ENCODE data around the gene RAB20. TPM values are rescaled to one million over a fixed set of nuclear protein-coding genes. Genes with fewer than 3 reads are reported as not detected.

Gene RAB20
- total and polyA plus RNA-seq, 2 experiments from 2014 or later = 14.0 to 22.4 TPM

DNA sequence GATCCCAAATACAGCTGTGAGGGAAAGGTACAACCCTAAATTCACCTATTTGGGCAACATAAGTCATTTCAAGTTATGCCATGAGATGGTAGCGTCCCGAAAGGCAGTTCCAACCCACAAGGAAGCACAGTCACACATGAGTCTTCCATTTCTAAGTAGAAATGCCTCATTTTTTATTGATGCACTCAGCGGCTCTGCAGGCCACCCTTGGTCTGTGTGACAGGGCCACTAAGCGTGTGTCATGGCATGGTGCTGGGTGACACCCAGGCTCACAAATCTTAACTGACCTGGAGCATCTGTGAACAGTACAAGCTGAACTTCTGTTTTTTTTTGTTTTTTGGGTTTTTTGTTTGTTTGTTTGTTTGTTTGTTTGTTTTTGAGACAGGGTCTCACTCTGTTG lies 15.1 kb downstream of the RAB20 start:
- H3K27me3 ChIP-seq = no peaks in the 10 kb centered on the region
- H3K4me3 ChIP-seq = no peak overlapping the region
- no peak overlapping the region for H3K27ac ChIP-seq
- no peak for DNase-seq (ENCODE audit: low read depth in 1 of 2, low spot score in 1 of 2)
- H3K9me3 ChIP-seq (ENCODE audit: low read depth) = no peaks in the 10 kb centered on the region
- TF ChIP-seq, protein P1, sequence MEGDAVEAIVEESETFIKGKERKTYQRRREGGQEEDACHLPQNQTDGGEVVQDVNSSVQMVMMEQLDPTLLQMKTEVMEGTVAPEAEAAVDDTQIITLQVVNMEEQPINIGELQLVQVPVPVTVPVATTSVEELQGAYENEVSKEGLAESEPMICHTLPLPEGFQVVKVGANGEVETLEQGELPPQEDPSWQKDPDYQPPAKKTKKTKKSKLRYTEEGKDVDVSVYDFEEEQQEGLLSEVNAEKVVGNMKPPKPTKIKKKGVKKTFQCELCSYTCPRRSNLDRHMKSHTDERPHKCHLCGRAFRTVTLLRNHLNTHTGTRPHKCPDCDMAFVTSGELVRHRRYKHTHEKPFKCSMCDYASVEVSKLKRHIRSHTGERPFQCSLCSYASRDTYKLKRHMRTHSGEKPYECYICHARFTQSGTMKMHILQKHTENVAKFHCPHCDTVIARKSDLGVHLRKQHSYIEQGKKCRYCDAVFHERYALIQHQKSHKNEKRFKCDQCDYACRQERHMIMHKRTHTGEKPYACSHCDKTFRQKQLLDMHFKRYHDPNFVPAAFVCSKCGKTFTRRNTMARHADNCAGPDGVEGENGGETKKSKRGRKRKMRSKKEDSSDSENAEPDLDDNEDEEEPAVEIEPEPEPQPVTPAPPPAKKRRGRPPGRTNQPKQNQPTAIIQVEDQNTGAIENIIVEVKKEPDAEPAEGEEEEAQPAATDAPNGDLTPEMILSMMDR (IDR thresholded peaks at IDR 0.05; ENCODE audit: low read depth, low read length) = no peak
- H3K36me3 ChIP-seq = no peaks in the 10 kb centered on the region
- peaks cover 20% of the 10 kb centered on the region for H3K4me1 ChIP-seq (ENCODE audit: low read depth)

- H3K27ac ChIP-seq = peak overlapping the region; percentile 2
- TF ChIP-seq, protein P1 (IDR thresholded peaks at IDR 0.05; ENCODE audit: low read depth, low read length) = no peak
- H3K9me3 ChIP-seq (ENCODE audit: low read depth) = no peaks in the 10 kb centered on the region
- DNase-seq (ENCODE audit: low read depth in 1 of 2, low spot score in 1 of 2) = no peak
- no peak overlapping the region for H3K4me3 ChIP-seq
- no peaks in the 10 kb centered on the region for H3K36me3 ChIP-seq
- H3K4me1 ChIP-seq (ENCODE audit: low read depth) = peaks cover 13% of the 10 kb centered on the region
- no peaks in the 10 kb centered on the region for H3K27me3 ChIP-seq
These were observed 19.2 kb downstream of the RAB20 start for GRCh38 chr13:110542169-110542796.

GRCh38 chr13:110541526-110541920 lies 20.0 kb downstream of the RAB20 start:
- H3K9me3 ChIP-seq (ENCODE audit: low read depth) = no peaks in the 10 kb centered on the region
- H3K36me3 ChIP-seq = no peaks in the 10 kb centered on the region
- H3K4me1 ChIP-seq (ENCODE audit: low read depth) = peaks cover 13% of the 10 kb centered on the region
- no peaks in the 10 kb centered on the region for H3K27me3 ChIP-seq
- peak; percentile 19 to 46 for DNase-seq (ENCODE audit: low read depth in 1 of 2, low spot score in 1 of 2)
- H3K4me3 ChIP-seq = no peak overlapping the region
- H3K27ac ChIP-seq = peak overlapping the region; percentile 87
- TF ChIP-seq, protein P1 (IDR thresholded peaks at IDR 0.05; ENCODE audit: low read depth, low read length) = no peak

DNA sequence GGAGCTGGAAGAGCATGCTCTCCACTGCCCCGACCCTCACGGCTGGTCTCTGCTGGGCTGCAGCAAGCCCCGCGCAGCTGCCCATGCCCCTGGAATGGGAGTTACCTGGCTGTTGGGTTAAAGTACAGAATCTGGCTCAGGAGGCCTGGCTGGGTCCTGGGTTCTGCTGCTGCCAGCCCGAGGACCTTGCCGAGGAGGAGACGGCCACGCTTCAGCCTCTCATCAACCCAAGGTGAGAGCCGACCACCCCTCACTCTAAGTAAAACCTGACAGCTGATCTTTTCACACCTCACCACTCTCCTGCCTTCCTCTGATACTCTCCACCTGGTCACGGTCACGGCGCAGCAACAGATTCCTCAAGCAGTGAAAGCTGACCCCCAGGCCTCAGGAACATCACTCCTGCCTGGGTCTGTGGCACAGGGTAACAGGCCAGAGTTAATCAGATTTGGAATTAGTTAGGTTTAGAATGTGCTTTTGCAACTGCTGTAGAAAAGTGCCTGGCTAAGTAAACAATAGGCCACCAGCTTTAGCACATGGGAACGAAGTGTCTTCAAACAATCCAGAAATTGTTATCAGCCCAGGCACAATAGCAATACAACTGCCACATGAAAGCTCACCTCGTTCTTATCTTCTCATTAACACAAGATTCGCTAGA lies 20.5 kb downstream of the RAB20 start:
- TF ChIP-seq, protein P1 (IDR thresholded peaks at IDR 0.05; ENCODE audit: low read depth, low read length) = no peak
- Histone ChIP-seq H3K27me3 (no peaks in the 10 kb centered on the region), H3K4me1 (ENCODE audit: low read depth) (peaks cover 13% of the 10 kb centered on the region), H3K9me3 (ENCODE audit: low read depth) (no peaks in the 10 kb centered on the region), H3K36me3 (no peaks in the 10 kb centered on the region), H3K4me3 (no peak overlapping the region), H3K27ac (peak overlapping the region; percentile 87)
- peak in 1 of 2 donors; percentile 62 for DNase-seq (ENCODE audit: low read depth in 1 of 2, low spot score in 1 of 2)

GRCh38 chr13:110539894-110540293 lies 21.6 kb downstream of the RAB20 start:
- TF ChIP-seq, protein P1 (IDR thresholded peaks at IDR 0.05; ENCODE audit: low read depth, low read length) = no peak
- peaks cover 13% of the 10 kb centered on the region for H3K4me1 ChIP-seq (ENCODE audit: low read depth)
- H3K4me3 ChIP-seq = no peak overlapping the region
- no peak overlapping the region for H3K27ac ChIP-seq
- no peak for DNase-seq (ENCODE audit: low read depth in 1 of 2, low spot score in 1 of 2)
- no peaks in the 10 kb centered on the region for H3K36me3 ChIP-seq
- no peaks in the 10 kb centered on the region for H3K27me3 ChIP-seq
- H3K9me3 ChIP-seq (ENCODE audit: low read depth) = no peaks in the 10 kb centered on the region

Data from cardiac muscle cell (in vitro differentiated cells and primary cell).